Measurements from ENCODE around the gene ARIH2. TPM values are rescaled to one million over a fixed set of nuclear protein-coding genes. Genes with fewer than 3 reads are reported as not detected.

ARIH2 gene
- total RNA-seq, 2 donors from 2014 or later, result 88.0 to 104 TPM

GRCh38 chr3:48926425-48927392 is 8.1 kb downstream of the ARIH2 start:
- ATAC-seq (peak; percentile 55 to 79), DNase-seq (no peak)
- intact Hi-C loops (cut with DNase I), result no loop called here

DNA sequence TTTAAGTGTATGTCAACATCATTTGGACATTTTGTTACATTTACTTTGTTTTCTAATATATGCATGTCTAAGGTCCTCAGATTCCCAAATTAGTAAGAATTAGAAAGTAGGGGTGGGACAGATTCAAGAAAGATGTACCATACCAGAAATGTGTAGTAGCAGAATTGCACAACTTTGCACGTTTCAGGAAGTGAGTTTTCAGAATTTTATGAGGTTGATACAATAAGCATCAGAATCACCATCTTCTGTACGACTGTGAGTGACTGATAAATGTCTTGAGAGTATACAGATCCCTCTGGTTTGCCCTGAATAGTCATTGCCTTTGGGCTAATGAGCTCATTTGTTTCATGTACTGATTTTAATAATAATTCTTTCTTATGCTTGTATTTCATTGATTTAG is 9.3 kb downstream of the ARIH2 start:
- ATAC-seq (no peak), DNase-seq (no peak)
- intact Hi-C loops (cut with DNase I), result no loop called here

GRCh38 chr3:48928679-48929078 is 10.0 kb downstream of the ARIH2 start:
- ATAC-seq (no peak), DNase-seq (no peak)
- intact Hi-C loops (cut with DNase I), result no loop called here

GRCh38 chr3:48929358-48930035 is 10.9 kb downstream of the ARIH2 start:
- intact Hi-C loops (cut with DNase I), result no loop called here
- ATAC-seq (no peak), DNase-seq (no peak)

- no peak for DNase-seq
- intact Hi-C loops (cut with DNase I), result no loop called here
- no peak for ATAC-seq
Observed at GRCh38 chr3:48930590-48930989, 11.9 kb downstream of the ARIH2 start.

DNA sequence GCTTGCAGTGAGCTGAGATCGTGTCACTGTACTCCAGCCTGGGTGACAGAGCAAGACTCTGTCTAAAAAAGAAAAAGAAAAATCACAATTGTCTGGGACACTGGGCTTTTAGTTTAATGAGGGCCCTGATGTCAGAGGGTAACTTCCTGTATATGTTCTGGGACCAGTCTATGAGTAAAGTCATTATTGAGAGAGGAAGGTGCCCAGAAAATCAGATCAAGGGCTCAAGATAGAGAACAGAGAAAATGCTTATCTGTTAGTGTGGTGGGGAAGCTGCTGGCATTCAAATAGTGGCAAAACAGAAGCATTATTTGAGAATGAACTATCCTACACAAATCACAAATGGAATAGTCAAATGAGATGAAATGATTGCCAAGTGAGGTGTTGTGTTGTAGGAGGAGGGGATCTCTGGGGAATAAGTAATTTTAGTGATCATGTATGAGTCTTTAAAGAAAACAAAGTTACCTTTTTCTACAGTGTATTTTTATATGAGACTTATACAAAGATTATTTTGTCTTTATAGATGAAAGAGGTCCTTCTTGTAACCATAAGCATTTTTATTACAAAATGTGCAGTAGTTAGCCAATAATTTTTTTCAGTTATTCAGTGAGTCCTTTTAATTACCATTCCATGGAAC is 13.4 kb downstream of the ARIH2 start:
- DNase-seq, result no peak
- intact Hi-C loops (cut with DNase I), result no loop called here

DNA sequence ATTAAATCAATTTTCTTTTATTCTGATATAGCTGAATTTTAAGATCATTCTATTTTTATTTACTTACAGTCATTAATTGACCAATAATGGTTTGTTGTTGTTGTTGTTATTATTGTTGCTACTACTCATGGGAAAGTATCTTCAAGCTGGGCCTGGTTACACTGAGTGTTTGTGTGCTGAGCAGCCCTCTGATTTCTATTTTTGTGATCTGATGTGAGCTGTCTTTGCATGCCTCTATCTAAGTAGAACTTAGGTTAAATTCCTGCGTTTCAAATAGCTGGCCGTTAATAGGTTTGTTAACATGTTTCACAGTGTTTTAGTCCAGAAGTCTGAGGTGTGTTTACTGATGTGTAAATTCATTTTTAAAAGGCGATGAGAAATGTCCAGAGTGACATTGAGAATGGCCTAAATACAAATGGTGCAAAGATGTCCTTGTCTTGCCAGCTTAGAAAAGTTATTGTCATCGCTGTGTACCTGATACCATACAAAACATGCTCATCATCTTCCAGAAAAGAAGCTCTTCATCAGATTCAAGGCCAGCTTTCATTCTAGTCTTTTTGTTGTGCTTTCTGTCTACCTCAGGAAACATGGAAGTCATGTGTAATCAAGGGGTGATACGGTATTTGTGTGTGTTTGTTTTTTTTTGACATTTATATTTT is 15.8 kb downstream of the ARIH2 start:
- DNase-seq, result no peak
- intact Hi-C loops (cut with DNase I), result no loop called here
- ATAC-seq, result peak; percentile 72 to 82

More for the DNA sequence above, 13.4 kb downstream of the ARIH2 start:
- no peak for ATAC-seq

DNA sequence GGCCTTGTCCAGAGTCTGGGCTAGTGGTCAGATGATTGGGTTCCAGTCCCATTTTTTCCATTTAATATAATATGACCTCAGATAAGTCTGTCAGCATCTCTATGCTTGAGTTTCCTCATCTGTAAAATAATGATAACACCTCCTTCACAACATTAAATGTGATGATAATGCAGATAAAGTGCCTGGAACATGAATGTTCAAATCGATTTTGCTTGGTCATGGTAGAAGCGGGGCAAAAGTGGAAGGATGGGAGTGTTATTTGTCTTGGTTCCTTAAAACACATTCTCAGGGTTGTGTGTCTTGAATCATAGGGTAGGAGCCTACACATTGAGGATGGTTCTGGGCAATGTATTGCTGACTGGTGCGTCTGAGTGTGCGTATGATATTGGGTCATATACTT is 16.9 kb downstream of the ARIH2 start:
- intact Hi-C loops (cut with DNase I), result no loop called here
- ATAC-seq (no peak), DNase-seq (no peak)

GRCh38 chr3:48938156-48938555 is 19.5 kb downstream of the ARIH2 start:
- no peak for DNase-seq
- no peak for ATAC-seq
- intact Hi-C loops (cut with DNase I), result no loop called here

GRCh38 chr3:48938689-48939088 is 20.0 kb downstream of the ARIH2 start:
- ATAC-seq (no peak), DNase-seq (no peak)
- intact Hi-C loops (cut with DNase I), result no loop called here

- intact Hi-C loops (cut with DNase I), result no loop called here
- DNase-seq, result no peak
- no peak for ATAC-seq
Observed at GRCh38 chr3:48945432-48945831, 26.8 kb downstream of the ARIH2 start.

DNA sequence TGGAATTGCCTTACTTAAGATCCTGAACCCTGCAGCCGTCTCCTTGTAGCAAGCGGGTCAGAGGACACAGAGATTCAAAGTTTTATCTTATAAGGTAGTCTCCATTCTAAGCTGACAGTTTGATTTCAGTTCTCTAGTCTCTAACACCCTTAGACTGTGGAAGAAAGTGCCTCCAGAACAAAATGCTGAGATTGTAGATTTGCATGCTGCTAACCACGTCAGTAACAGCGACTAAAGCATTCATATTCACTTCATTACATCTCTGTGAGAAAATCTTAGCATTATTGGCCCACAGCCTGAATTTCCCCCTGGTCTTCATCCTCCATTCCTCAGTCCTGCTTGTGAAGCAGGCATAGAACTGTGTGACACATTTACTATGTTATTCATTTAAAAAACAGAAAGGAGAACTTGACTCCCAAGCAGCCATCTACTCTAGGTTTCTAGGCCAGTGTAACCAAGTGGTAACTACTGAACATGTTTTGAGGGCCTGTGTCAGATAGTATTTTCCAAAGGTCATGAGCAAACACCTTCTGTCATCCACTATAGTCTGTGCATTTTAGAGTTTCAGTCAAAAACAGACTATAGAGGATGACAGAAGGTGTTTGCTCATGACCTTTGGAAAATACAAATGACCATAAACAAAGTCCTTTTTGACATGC is 27.4 kb downstream of the ARIH2 start:
- DNase-seq, result no peak
- no peak for ATAC-seq
- intact Hi-C loops (cut with DNase I), result no loop called here

DNA sequence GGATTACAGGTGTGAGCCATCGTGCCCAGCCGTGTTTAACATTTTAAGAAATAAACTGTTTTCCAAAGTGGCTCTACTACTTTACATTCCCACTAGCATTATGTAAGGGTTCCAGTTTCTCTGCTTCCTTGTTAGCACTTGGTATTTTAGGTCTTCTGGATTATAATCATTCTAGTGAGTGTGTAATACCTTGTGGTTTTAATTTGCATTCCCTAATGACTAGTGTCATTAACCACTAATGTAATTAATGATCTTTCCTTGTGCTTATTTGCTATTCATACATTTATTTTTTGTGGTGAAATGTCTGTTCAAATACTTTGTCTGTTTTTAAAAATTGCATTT is 30.7 kb downstream of the ARIH2 start:
- DNase-seq, result no peak
- intact Hi-C loops (cut with DNase I), result no loop called here
- ATAC-seq, result no peak

GRCh38 chr3:48950051-48950450 is 31.4 kb downstream of the ARIH2 start:
- intact Hi-C loops (cut with DNase I), result no loop called here
- ATAC-seq (no peak), DNase-seq (no peak)

DNA sequence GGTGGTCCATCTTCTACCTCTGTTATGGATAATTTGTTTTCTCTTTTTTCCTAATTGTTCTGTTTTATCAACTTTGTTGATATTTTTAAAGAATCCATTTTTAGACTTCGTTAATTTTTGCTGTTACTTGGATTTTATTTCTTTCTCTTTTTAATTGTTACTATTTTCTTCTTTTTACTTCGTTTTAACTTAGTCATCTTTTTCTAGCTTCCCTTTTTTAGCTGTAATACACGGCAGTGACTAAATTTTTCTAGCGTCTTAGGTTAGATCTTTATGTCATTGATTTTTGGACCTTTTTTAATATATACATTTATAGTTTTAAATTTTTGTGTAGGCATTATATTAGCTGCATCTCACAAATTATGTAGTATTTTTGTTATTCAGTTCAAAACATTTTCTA is 33.1 kb downstream of the ARIH2 start:
- no peak for ATAC-seq
- intact Hi-C loops (cut with DNase I), result no loop called here
- DNase-seq, result no peak

DNA sequence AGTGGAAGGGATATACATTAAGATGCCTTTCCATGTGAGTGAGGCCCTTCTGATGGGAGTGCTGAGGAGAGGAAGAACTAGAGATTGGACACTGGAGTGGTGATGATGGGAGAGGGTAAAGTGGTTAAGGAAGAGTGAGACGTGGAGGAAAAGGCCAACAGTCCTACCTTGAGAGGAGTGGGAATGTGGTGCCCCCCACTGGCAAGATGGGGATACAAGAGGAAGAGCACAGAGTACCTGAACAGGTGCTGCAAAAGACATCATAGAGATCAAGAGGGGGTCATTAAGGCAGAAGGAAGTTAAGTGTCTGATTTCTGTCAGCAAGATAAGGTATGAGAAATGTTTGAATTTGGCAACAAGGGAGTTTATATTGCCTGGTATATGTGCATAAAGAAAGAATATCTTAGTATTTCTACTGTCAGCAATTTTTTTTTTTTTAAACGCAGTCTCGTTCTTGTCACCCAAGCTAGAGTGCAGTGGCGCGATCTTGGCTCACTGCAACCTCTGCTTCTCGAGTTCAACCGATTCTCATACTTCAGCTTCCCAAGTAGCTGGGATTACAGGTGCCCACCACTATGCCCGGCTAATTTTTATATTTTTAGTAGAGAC is 34.0 kb downstream of the ARIH2 start:
- intact Hi-C loops (cut with DNase I), result no loop called here
- ATAC-seq (peak in 1 of 2 donors; percentile 42), DNase-seq (peak; percentile 26)

DNA sequence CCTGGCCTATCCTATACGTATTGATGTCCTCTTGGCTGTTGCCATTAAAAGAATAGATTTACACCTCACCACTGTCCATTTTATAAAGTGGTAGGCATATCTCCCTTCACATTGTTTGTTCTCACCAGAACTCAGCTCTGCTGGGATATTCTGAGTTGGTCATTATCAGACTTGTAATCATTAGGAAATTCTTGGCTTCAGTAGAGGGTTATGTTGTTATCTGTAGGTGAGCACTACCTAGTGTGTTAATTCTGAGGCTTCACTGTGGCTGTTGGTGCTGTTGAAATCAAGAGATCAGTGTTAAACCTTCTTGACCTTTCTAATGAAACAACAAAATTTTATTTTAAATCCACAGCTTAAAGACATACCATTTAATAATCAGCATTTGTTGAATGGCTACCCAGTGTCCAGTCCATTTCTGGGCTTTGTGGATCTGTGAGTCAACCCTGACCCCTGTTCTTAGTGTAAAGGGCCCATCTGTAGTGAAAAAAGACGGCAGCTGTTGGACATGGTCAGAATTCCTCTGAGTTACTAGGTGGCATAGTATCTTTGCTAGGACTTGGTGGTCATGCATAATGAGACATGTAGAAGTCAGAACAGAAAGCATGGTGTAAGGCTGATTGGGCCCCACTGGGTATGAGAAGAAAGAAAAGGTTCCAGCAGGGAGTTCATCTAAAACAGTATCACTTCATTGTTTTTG is 38.5 kb downstream of the ARIH2 start:
- intact Hi-C loops (cut with DNase I), result no loop called here
- ATAC-seq, result no peak

DNA sequence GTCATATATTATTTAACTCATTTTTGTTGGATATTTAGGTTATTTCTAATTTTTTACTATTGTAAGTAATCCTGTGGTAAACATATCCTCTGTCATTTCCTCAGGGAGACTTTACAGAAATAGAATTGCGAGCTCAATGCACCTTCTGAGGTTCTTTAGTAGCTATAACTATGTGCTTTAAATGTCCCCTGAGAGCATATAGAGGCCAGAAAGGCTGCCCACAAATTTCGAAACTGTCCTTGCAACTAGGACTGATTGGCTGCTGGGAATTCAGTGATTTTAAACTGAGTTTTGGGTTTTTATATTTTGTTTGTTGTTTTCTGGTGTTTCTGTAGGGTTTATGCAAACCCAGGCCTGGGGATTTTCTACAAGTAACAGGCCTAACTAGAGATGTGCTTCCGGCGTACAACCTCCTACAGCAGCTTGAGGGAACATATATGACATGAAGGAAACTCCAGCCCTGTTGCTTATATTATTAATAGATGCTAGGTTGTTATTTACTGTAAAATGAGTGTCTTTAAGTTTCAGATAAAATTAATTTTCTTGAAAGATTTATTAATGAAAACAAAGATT is 42.3 kb downstream of the ARIH2 start:
- ATAC-seq (no peak), DNase-seq (no peak)
- intact Hi-C loops (cut with DNase I), result no loop called here

More for the DNA sequence above, 38.5 kb downstream of the ARIH2 start:
- DNase-seq, result no peak
